ENCODE results near the gene AQP2.

The AQP2 gene

GRCh38 chr12:49956663-49957569 is 6.4 kb downstream of the AQP2 start:
- no peak for DNase-seq

GRCh38 chr12:49957570-49957967 is 7.0 kb downstream of the AQP2 start:
- no peak for DNase-seq

- DNase-seq: no peak
Measured at GRCh38 chr12:49959685-49960473, 9.3 kb downstream of the AQP2 start.

- no peak for DNase-seq
Measured at GRCh38 chr12:49960474-49961110, 10.1 kb downstream of the AQP2 start.

- DNase-seq: no peak
Measured at GRCh38 chr12:49961111-49961922, 10.8 kb downstream of the AQP2 start, which contains the start of gene AQP5. Gene AQP5, plus strand, starts transcription at chr12:49961872. Its CDS starts 146 bp downstream, at chr12:49962018.

GRCh38 chr12:49961993-49962764 is 11.6 kb downstream of the AQP2 start:
- no peak for DNase-seq

GRCh38 chr12:49962861-49963765 is 12.6 kb downstream of the AQP2 start:
- DNase-seq: no peak

GRCh38 chr12:49963976-49964815 is 13.7 kb downstream of the AQP2 start:
- no peak for DNase-seq

GRCh38 chr12:49964849-49965624 is 14.5 kb downstream of the AQP2 start:
- no peak for DNase-seq

- no peak for DNase-seq
Measured at GRCh38 chr12:49965836-49966235, 15.3 kb downstream of the AQP2 start.

- no peak for DNase-seq
Measured at GRCh38 chr12:49966511-49967041, 16.0 kb downstream of the AQP2 start.

GRCh38 chr12:49967042-49967776 is 16.7 kb downstream of the AQP2 start:
- no peak for DNase-seq

- DNase-seq: no peak
Measured at GRCh38 chr12:49967777-49968250, 17.3 kb downstream of the AQP2 start.

- no peak for DNase-seq
Measured at GRCh38 chr12:49968471-49968870, 17.9 kb downstream of the AQP2 start.

- DNase-seq: no peak
Measured at GRCh38 chr12:49969027-49969426, 18.5 kb downstream of the AQP2 start.

- DNase-seq: no peak
Measured at GRCh38 chr12:49969651-49970429, 19.3 kb downstream of the AQP2 start.

- DNase-seq: no peak
Measured at GRCh38 chr12:49970658-49971057, 20.1 kb downstream of the AQP2 start.

Data from NCI-H187 treated with DMSO at 0.1 percent for 48 hours (cell line).